NCI-H2196 (cell line): Measurements from ENCODE around the gene BAG1.

Source experiments
- DNase-seq: peaks from one replicate; lab custom pipeline; 2025; ENCODE audit not compliant: unreplicated experiment; lab: John Stamatoyannopoulos, UW

BAG1 gene

DNA sequence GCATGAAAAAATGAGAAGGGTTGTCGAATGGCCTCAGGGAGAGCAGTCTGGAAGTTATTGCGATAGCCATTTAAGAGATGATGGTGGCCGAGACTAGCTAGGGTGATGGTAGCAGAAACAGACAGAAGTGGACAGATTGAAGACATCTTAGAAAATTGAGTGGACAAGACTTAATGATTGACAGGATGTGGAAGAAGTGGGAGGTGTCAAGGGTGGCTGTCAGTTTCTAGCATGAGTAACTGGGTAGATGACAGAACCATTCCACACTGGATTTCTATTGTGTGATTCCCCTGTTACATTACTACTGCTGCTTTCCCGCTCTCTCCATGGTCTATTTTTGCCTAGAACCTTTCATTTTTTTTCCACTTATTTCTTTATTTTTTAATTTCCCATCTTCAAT is 13.0 kb upstream of the BAG1 start:
- no peak for DNase-seq

- DNase-seq: no peak
Observed at GRCh38 chr9:33273972-33274328, 9.4 kb upstream of the BAG1 start.

GRCh38 chr9:33273266-33273971 is 8.9 kb upstream of the BAG1 start:
- DNase-seq: no peak

- no peak for DNase-seq
Observed at GRCh38 chr9:33272061-33272460, 7.6 kb upstream of the BAG1 start.

- no peak for DNase-seq
Observed at GRCh38 chr9:33270146-33270545, 5.6 kb upstream of the BAG1 start.

DNA sequence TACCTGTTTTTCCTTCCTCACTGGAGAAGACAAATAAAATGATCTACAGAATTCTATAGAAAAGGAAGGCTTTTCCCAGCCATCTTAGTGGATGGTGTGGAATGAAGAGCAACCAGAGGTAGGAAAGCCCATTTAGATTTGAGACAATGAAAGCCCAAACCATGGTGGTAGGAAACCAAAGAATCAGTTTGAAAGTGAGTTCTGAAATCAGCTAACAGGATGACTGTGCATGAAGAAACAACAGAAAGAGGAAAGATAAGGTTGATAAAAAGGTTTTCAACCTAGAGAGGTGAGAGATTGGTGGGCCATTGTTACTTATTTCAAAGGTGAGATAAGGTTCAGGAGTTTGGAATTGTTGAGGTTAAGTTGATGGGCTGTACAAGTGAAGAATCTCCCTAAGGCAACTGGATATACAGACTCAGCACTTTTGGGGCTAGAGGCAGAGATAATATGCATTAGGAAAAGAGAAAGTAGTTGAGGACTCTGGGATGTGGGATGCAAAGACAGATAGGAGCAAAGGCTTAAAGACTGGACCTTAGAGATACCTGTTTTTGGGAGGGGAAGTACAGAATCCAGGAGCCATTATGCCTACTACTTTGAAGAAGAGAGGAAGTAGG is 2.8 kb upstream of the BAG1 start:
- no peak for DNase-seq

DNA sequence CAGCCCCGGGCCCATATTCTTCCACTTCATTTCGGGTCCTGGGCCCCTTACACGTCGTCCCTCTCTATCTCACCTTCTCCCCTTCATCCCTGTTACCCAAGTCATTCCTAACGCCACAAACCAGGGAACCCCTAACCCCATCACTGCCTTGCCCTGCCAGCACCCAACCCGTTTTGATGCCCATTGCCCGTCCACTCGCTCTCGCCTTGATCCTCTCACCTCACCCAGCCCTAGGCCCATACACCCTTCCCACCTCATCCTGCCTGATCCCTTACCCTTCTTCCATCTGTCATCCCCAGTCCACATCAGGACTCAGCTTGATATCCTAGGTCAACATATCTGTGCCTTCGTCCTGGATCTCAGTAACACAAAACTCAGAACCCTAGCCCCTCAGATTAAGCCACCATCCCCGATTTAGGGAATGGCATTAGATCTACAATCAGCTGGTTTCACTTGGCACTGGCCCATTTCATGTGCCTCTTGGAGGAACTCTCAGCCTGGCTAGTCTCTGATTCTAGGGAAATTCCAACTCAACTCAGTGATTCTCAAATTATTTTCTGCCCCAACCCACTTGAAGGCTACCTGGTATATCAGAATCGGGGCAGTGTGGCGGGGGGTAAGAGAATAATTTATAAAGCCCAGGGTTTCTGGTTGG is 830 bp upstream of the BAG1 start:
- no peak for DNase-seq

DNA sequence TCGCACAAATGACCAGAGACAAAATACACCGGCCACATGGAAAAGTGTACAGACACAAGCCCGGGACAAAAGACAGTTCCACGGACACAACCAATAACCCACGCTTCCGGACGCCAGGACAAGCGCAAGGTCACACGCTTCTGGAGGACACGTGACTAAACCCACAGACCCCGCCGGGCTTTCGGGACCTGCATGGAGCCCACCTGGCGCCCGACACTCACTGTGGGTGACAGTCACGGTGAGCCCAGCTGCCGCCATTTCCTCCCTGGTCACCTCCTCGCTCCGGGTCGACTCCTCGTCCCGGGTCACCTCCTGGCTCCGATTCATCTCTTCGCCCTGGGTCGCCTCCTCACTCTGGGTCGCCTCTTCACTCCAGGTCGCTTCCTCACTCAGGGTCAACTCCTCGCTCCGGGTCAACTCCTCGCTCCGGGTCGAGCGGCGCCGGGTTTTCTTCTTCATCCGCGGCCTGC is 470 bp downstream of the BAG1 start:
- DNase-seq: no peak

- DNase-seq: no peak
Observed at GRCh38 chr9:33263131-33264002, 1.1 kb downstream of the BAG1 start.

- DNase-seq: no peak
Observed at GRCh38 chr9:33260372-33260771, 4.1 kb downstream of the BAG1 start.

- DNase-seq: no peak
Observed at GRCh38 chr9:33257276-33257675, 7.2 kb downstream of the BAG1 start.

- DNase-seq: no peak
Observed at GRCh38 chr9:33256236-33256635, 8.3 kb downstream of the BAG1 start.

- DNase-seq: no peak
Observed at GRCh38 chr9:33255471-33255870, 9.0 kb downstream of the BAG1 start.

DNA sequence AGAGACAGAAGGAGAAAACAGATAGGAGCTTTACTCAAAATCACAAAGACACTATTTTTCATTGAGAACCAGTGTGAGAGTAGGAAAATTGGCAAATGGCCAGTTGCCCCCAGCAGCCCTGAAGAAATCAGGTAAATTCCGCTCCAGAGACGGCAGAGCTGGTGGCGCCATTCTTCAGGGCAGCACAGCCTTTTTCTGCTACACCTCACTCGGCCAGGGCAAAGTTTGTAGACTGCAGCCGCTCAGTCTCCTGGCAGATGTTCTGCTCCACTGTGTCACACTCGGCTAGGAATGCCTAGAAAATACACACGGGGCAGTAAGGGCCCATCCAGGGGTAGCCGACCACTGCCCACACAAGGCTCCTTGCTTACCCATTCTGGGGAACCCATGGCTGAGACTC is 9.5 kb downstream of the BAG1 start:
- no peak for DNase-seq

DNA sequence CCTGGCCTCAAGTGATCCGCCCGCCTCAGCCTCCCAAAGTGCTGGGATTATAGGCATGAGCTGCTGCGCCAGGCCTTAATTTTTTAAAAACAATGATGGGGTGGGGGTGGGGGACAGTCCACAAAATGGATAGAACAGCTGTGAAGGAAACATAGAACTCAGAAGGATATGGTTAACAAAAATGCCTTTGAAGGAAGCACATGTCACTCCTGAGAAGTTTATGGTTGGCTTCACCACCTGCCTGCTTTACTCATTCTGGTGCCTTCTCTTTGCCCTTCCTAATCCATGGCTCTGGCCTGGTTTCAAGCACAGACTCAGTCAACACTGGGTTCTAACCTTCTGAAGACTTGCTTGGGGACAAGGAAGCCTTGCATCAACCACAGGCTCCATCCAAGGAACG is 10.3 kb downstream of the BAG1 start:
- DNase-seq: no peak

GRCh38 chr9:33250458-33250995 is 14.0 kb downstream of the BAG1 start:
- DNase-seq: no peak

- no peak for DNase-seq
Observed at GRCh38 chr9:33249983-33250382, 14.5 kb downstream of the BAG1 start.

GRCh38 chr9:33249087-33249658 is 15.3 kb downstream of the BAG1 start:
- DNase-seq: no peak

- DNase-seq: no peak
Observed at GRCh38 chr9:33248606-33249005, 15.9 kb downstream of the BAG1 start.

- no peak for DNase-seq
Observed at GRCh38 chr9:33246269-33246860, 18.1 kb downstream of the BAG1 start.
